HepG2 (cell line): ENCODE data around the gene SRSF1. TPM values are rescaled to one million over a fixed set of nuclear protein-coding genes. Genes with fewer than 3 reads are reported as not detected.

Experiments
- FIP1L1 ChIP-seq: fragments of 200-400 bp; formaldehyde crosslinking; IDR thresholded peaks from 2 replicates; pipeline ENCODE4 v1.6.1; 2018; ENCODE audit warnings: low read depth, mild to moderate bottlenecking, low read length, moderate library complexity, borderline replicate concordance; ENCODE audit not compliant: insufficient read depth
- GABPA ChIP-seq, 2 experiments: IDR thresholded peaks; 2 replicates each; pipeline ENCODE4 v1.6.1; 2011 to 2016; ENCODE audit warnings: low read depth in 2 of 2, low read length in 1 of 2, missing biosample characterization in 1 of 2, missing genetic modification characterization in 1 of 2
- IRF2 ChIP-seq: IDR thresholded peaks from 2 replicates; pipeline ENCODE4 v1.6.1; 2018; ENCODE audit warnings: missing genetic modification reagents, missing compliant biosample characterization
- MIXL1 ChIP-seq: IDR thresholded peaks from 2 replicates; pipeline ENCODE4 v1.6.1; 2016
- RERE ChIP-seq: IDR thresholded peaks from 2 replicates; pipeline ENCODE4 v1.6.1; 2016; ENCODE audit warnings: low read depth, missing genetic modification reagents, missing compliant biosample characterization
- ZBTB40 ChIP-seq, 2 experiments: fragments of 450-650 bp in 1 of 2; sonication (generic) in 1 of 2; formaldehyde crosslinking in 1 of 2; IDR thresholded peaks; 2 replicates each; pipeline versions ENCODE4 v1.6.1 to v1.8.0; 2016 to 2022; ENCODE audit warnings: antibody characterized with exemption in 1 of 2, mild to moderate bottlenecking in 1 of 2, missing genetic modification reagents in 1 of 2
- ZNF792 ChIP-seq: IDR thresholded peaks from 2 replicates; pipeline ENCODE4 v1.6.1; 2016
- polyA plus RNA-seq, 8 experiments: library from polyadenylated mRNA; depleted of rRNA in 3 of 8; stranded (reverse) in 7 of 8; unstranded in 1 of 8; fragments of >200 nt; fragmentation: Illumina TruSeq in 4 of 8; extraction: Trizol in 4 of 8; gene quantifications; 2 replicates each; pipeline versions ENCODE4 v1.2.1 to v1.2.3, GENCODE V29; 2011 to 2016; ENCODE audit warnings: low read depth in 4 of 8, missing spikeins in 1 of 8, mixed read lengths in 1 of 8; ENCODE audit not compliant: insufficient read depth in 1 of 8
- total RNA-seq, 5 experiments: library from RNA; depleted of rRNA; stranded (reverse); fragments of >200 nt; fragmentation: Illumina TruSeq; extraction: Trizol; gene quantifications; 2 replicates each; pipeline ENCODE4 v1.2.3, GENCODE V29; 2016; ENCODE audit warnings: low read depth in 1 of 5
- TF ChIP-seq, protein P1 (sequence below): sonication (generic); formaldehyde crosslinking; IDR thresholded peaks from 2 replicates; pipeline ENCODE4 v1.4.0; 2020; ENCODE audit warnings: mild to moderate bottlenecking, missing genetic modification reagents
- TF ChIP-seq, protein P2 (sequence below), 2 experiments: sonication (generic) in 1 of 2; formaldehyde crosslinking in 1 of 2; IDR thresholded peaks; 2 replicates each; pipeline versions ENCODE4 v1.5.1 to v1.6.1; 2011 to 2020; ENCODE audit warnings: borderline replicate concordance in 1 of 2, low read depth in 1 of 2, low read length in 1 of 2, mild to moderate bottlenecking in 1 of 2, missing genetic modification reagents in 1 of 2, moderate library complexity in 1 of 2

SRSF1 gene
- total and polyA plus RNA-seq, 2 of the 13 experiments (the other 11 are each of a cell fraction or from before 2014, with no cell fraction given): 142 to 445 TPM

DNA sequence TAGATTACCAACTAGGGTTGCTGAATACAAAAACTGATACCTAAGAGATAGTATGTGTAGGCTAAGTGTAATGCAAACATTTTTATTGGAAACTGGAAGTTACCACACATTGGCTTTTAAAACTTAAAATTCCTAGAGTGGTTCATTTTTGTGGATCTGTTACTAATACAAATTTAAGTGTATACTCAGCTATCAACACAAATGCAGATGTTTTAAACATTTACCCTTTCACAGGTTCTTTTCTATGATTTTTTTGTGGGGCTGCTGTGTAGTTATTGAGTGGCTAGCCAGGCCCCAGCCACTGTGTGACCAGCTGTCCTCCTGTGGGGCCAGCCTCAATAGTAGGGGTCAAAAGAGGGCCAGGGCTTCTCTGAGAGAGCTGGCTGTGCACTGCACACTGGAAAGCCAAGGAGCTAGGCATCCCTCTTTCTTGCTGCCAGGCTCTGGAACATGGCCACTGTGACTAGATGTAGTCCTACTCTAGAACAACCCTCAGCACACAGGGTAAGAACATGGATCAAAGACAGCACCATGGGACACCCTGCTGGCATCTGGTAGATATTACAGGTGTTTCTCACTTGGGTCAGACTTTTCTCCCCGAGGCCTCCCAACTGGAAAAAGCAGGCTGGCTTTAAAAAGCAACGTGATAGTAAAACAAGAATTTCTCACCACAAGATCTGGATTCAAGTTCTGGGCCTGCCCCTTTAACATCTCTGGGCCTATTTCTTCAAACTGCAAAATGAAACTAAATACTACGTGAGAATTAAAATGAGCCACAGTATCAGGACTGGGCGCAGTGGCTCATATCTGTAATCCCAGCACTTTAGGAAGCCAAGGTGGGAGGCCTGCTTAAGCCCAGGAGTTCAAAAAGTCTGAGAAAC is 11.7 kb downstream of the SRSF1 start (continued):
- TF ChIP-seq RERE (no peak), GABPA (IDR thresholded peaks at IDR 0.05; ENCODE audit: low read depth, low read length) (no peak), GABPA (CRISPR knock-in tag; IDR thresholded peaks at IDR 0.05; ENCODE audit: low read depth) (no peak), ZNF792 (CRISPR knock-in tag) (peak; percentile 56; the same call in 1 of the 2 replicates), ZBTB40 (IDR thresholded peaks at IDR 0.05) (no peak), ZBTB40 (CRISPR knock-in tag; IDR thresholded peaks at IDR 0.05) (no peak), IRF2 (peak; percentile 72), MIXL1 (peak; percentile 39; the same call in 1 of the 2 replicates), FIP1L1 (no peak)
- TF ChIP-seq, protein P1, sequence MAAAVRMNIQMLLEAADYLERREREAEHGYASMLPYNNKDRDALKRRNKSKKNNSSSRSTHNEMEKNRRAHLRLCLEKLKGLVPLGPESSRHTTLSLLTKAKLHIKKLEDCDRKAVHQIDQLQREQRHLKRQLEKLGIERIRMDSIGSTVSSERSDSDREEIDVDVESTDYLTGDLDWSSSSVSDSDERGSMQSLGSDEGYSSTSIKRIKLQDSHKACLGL (CRISPR knock-in tag): no peak
- TF ChIP-seq, protein P2, sequence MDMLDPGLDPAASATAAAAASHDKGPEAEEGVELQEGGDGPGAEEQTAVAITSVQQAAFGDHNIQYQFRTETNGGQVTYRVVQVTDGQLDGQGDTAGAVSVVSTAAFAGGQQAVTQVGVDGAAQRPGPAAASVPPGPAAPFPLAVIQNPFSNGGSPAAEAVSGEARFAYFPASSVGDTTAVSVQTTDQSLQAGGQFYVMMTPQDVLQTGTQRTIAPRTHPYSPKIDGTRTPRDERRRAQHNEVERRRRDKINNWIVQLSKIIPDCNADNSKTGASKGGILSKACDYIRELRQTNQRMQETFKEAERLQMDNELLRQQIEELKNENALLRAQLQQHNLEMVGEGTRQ (IDR thresholded peaks at IDR 0.05; ENCODE audit: low read depth, low read length): no peak
- TF ChIP-seq, protein P2 (CRISPR knock-in tag; IDR thresholded peaks at IDR 0.05; ENCODE audit: borderline replicate concordance): no peak
